OCI-LY1 (cell line): ENCODE measurements around the gene DLEC1.

Source experiments
- H2AFZ ChIP-seq: fragments of 200-600 bp; sonication (generic), shearing (Covaris generic); 2 replicates; pipeline ENCODE4 v1.6.0; 2014; ENCODE audit warnings: antibody characterized with exemption, mild to moderate bottlenecking, low read length
- H3F3A ChIP-seq: fragments of 200-600 bp; sonication (generic), shearing (Covaris generic); 2 replicates; pipeline ENCODE4 v1.6.0; 2014; ENCODE audit warnings: mild to moderate bottlenecking, antibody characterized with exemption, low read length, moderate library complexity; ENCODE audit not compliant: insufficient read depth
- H3K27ac ChIP-seq: fragments of 200-600 bp; sonication (generic); 2 replicates; pipeline ENCODE4 v1.5.1; 2014; ENCODE audit warnings: low read length, mixed run types, mild to moderate bottlenecking, low read depth; ENCODE audit not compliant: poor library complexity, severe bottlenecking
- H3K27me3 ChIP-seq: fragments of 200-600 bp; sonication (generic); 2 replicates; pipeline ENCODE4 v1.6.0; 2014; ENCODE audit warnings: antibody characterized with exemption, mild to moderate bottlenecking, low read length, moderate library complexity; ENCODE audit not compliant: insufficient read depth
- H3K36me3 ChIP-seq: fragments of 200-600 bp; sonication (generic); 2 replicates; pipeline ENCODE4 v1.6.1; 2014; ENCODE audit warnings: mild to moderate bottlenecking, antibody characterized with exemption, low read length, moderate library complexity, mixed read lengths; ENCODE audit not compliant: insufficient read depth
- H3K4me1 ChIP-seq: fragments of 200-600 bp; sonication (generic); 2 replicates; pipeline ENCODE4 v1.5.1; 2014; ENCODE audit warnings: mild to moderate bottlenecking, low read length, moderate library complexity; ENCODE audit not compliant: insufficient read depth, severe bottlenecking
- H3K4me2 ChIP-seq: fragments of 200-600 bp; sonication (generic), shearing (Covaris generic); 2 replicates; pipeline ENCODE4 v1.6.1; 2014; ENCODE audit warnings: low read length
- H3K4me3 ChIP-seq: fragments of 200-600 bp; sonication (generic); 2 replicates; pipeline ENCODE4 v1.5.1; 2014; ENCODE audit warnings: low read length, low read depth, mild to moderate bottlenecking, mixed read lengths; ENCODE audit not compliant: poor library complexity, severe bottlenecking
- H3K79me2 ChIP-seq: fragments of 200-600 bp; shearing (Covaris generic); 2 replicates; pipeline ENCODE4 v1.6.1; 2016; ENCODE audit warnings: mixed run types, low read length, mixed read lengths; ENCODE audit not compliant: insufficient read depth
- H3K9ac ChIP-seq: fragments of 200-600 bp; sonication (generic), shearing (Covaris generic); 2 replicates; pipeline ENCODE4 v1.6.1; 2014; ENCODE audit warnings: mild to moderate bottlenecking, low read length, mixed read lengths
- H3K9me2 ChIP-seq: fragments of 200-600 bp; sonication (generic), shearing (Covaris generic); 2 replicates; pipeline ENCODE4 v1.6.1; 2014; ENCODE audit warnings: low read depth, mild to moderate bottlenecking, low read length, mixed read lengths
- H3K9me3 ChIP-seq: fragments of 200-600 bp; shearing (Covaris generic); 2 replicates; pipeline ENCODE4 v1.6.1; 2014; ENCODE audit warnings: low read length, mixed read lengths
- H4K20me1 ChIP-seq: fragments of 200-600 bp; sonication (generic), shearing (Covaris generic); 2 replicates; pipeline ENCODE4 v1.6.0; 2016; ENCODE audit warnings: mild to moderate bottlenecking, low read length; ENCODE audit not compliant: insufficient read depth
- CTCF ChIP-seq: fragments of 200-600 bp; sonication (generic), shearing (Covaris generic); IDR thresholded peaks from 2 replicates; pipeline ENCODE4 v1.5.1; 2017; ENCODE audit warnings: mild to moderate bottlenecking, antibody characterized with exemption, low read length, moderate library complexity, mixed read lengths
- EZH2 ChIP-seq: fragments of 200-600 bp; sonication (generic), shearing (Covaris generic); IDR thresholded peaks from 2 replicates; pipeline ENCODE4 v1.8.0; 2017; ENCODE audit warnings: borderline replicate concordance, mixed run types, mild to moderate bottlenecking, antibody characterized with exemption, low read length, moderate library complexity, mixed read lengths

Gene DLEC1

GRCh38 chr3:38016410-38016809 lies 22.6 kb upstream of the DLEC1 start:
- H3K36me3 ChIP-seq, result peaks cover 11% of the 10 kb centered on the region
- no peaks in the 10 kb centered on the region for H3K9me2 ChIP-seq
- H3K27me3 ChIP-seq, result no peaks in the 10 kb centered on the region
- H3K4me2 ChIP-seq, result no peak overlapping the region
- H2AFZ ChIP-seq, result no peak overlapping the region
- H3K4me3 ChIP-seq, result no peak overlapping the region
- H3K9me3 ChIP-seq, result no peaks in the 10 kb centered on the region
- no peaks in the 10 kb centered on the region for H3K79me2 ChIP-seq
- TF ChIP-seq EZH2 (no peak), CTCF (no peak)
- no peaks in the 10 kb centered on the region for H3F3A ChIP-seq
- no peaks in the 10 kb centered on the region for H4K20me1 ChIP-seq
- H3K4me1 ChIP-seq, result no peaks in the 10 kb centered on the region
- H3K9ac ChIP-seq, result no peak overlapping the region
- H3K27ac ChIP-seq, result no peak overlapping the region

GRCh38 chr3:38016847-38017444 lies 22.1 kb upstream of the DLEC1 start:
- no peaks in the 10 kb centered on the region for H3K9me3 ChIP-seq
- H3K4me3 ChIP-seq, result no peak overlapping the region
- peaks cover 11% of the 10 kb centered on the region for H3K36me3 ChIP-seq
- H4K20me1 ChIP-seq, result no peaks in the 10 kb centered on the region
- TF ChIP-seq EZH2, result no peak
- no peak for TF ChIP-seq CTCF
- H3F3A ChIP-seq, result no peaks in the 10 kb centered on the region
- no peaks in the 10 kb centered on the region for H3K27me3 ChIP-seq
- no peak overlapping the region for H3K27ac ChIP-seq
- H3K4me2 ChIP-seq, result no peak overlapping the region
- no peak overlapping the region for H2AFZ ChIP-seq
- H3K4me1 ChIP-seq, result no peaks in the 10 kb centered on the region
- H3K9ac ChIP-seq, result no peak overlapping the region
- H3K9me2 ChIP-seq, result no peaks in the 10 kb centered on the region
- H3K79me2 ChIP-seq, result no peaks in the 10 kb centered on the region

- TF ChIP-seq CTCF (no peak), EZH2 (no peak)
- H3K9ac ChIP-seq, result no peak overlapping the region
- no peaks in the 10 kb centered on the region for H3K4me1 ChIP-seq
- no peaks in the 10 kb centered on the region for H3K9me3 ChIP-seq
- no peaks in the 10 kb centered on the region for H3K9me2 ChIP-seq
- H3F3A ChIP-seq, result no peaks in the 10 kb centered on the region
- no peak overlapping the region for H3K4me3 ChIP-seq
- H3K79me2 ChIP-seq, result no peaks in the 10 kb centered on the region
- no peak overlapping the region for H3K4me2 ChIP-seq
- H4K20me1 ChIP-seq, result no peaks in the 10 kb centered on the region
- no peak overlapping the region for H3K27ac ChIP-seq
- no peak overlapping the region for H2AFZ ChIP-seq
- H3K27me3 ChIP-seq, result no peaks in the 10 kb centered on the region
- peaks cover 11% of the 10 kb centered on the region for H3K36me3 ChIP-seq
Observed at GRCh38 chr3:38017445-38018295, 21.3 kb upstream of the DLEC1 start.
